ENCODE results near the gene CLPTM1L. TPM values are rescaled to one million over a fixed set of nuclear protein-coding genes. Genes with fewer than 3 reads are reported as not detected.

CLPTM1L gene
- total RNA-seq, 3 donors from 2014 or later, result 86.6 to 101 (median 97.6) TPM

DNA sequence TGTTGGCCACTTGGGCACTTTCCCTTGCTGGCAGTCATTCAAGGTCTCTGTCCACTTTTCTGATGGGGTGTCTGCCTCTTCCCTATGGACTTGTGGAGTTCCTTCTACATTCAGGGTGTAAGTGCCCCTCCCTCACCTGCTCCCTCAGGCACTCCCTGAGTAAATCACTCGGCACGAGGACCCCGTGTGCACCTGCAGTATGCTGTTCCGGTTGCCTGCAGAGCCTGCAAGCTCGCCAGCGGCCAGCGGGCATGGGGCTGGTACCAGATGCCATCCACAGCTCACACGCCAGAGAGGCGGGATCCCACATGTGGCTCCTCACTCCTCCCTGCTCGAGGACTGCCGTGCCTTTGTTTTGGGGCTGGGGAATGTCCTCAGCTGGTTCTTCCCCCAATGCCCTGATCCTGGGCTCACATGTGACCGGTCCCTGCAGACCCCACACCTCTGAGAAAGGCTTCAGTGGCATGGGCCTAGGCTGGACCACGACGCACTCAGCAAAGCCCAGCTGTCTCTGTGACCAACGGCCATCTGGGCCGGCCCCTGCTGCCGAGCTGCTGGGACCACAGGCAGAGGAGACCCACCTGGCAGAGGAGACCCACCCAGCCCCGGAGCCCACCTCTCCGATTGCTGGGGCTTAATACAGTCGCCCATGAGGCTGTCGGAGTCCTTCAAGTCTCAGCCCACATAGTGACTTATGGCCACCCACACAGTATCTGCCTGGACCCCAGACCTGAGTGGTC is 46.1 kb upstream of the CLPTM1L start:
- Histone ChIP-seq H3K36me3 (ENCODE audit: low read depth) (no peaks in the 10 kb centered on the region), H3K4me3 (no peak overlapping the region), H3K4me1 (ENCODE audit: low read depth) (peaks cover 2% of the 10 kb centered on the region), H3K9me3 (no peaks in the 10 kb centered on the region)
- intact Hi-C loops (cut with DNase I, micrococcal nuclease), result no loop called here
- DNase-seq, result no peak
- no peak for ATAC-seq
- TF ChIP-seq CTCF (IDR thresholded peaks at IDR 0.05), result no peak

DNA sequence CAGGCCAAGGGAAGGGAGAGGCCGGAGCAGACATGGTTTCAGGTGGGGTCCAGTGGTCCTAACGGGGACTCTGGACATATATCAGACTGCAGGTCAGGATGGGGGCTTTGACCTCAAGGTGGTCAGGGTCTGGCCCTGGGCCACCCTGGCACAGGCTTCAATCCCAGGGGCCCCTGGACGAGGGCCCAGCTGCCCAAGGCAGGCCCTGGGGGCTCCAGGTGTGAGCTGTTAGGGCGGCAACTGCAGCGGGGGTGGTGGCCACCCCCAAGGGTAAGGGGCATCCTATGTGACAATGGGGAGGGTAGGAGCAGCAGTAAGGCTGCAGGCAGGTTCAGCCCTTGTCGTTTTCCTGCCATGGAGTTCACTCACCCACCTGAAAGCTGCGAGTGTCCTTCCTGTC is 45.4 kb upstream of the CLPTM1L start:
- ATAC-seq, result no peak

DNA sequence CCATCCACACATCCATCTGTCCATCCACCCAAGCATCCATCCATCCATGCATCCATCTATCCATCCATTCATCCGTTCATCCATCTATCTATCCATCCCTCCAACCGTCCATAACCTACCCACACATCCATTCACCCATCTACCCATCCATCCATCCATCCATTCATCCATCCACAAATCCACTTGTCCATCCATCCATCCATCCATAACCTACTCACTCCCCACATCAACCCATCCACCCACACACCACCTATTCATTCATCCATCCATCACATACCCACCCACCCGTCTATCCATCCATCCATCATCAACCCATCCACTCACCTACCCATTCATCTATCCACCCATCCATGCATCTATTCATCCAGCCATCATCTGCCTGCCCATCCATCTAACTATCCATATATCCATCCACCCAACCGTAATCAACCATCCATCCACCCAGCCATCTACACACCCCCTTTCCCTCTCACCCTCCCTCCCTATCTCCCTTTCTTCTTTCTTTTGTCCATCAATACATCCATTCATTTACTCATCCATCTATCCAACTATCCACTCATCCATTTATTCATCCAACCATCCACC is 43.6 kb upstream of the CLPTM1L start:
- no peak for ATAC-seq
- H3K36me3 ChIP-seq (ENCODE audit: low read depth), result no peaks in the 10 kb centered on the region
- peaks cover 10% of the 10 kb centered on the region for H3K4me1 ChIP-seq (ENCODE audit: low read depth)
- H3K9me3 ChIP-seq, result no peaks in the 10 kb centered on the region
- no peak for TF ChIP-seq CTCF (IDR thresholded peaks at IDR 0.05)
- DNase-seq, result no peak
- intact Hi-C loops (cut with DNase I, micrococcal nuclease), result loop anchor here in 1 of 2 donors (10.0 kb wide), 1 partner anchor 256 kb away; no protein-coding TSS in a partner anchor
- no peak overlapping the region for H3K4me3 ChIP-seq

More for the DNA sequence above, 45.4 kb upstream of the CLPTM1L start:
- TF ChIP-seq CTCF (IDR thresholded peaks at IDR 0.05), result no peak
- peaks cover 6% of the 10 kb centered on the region for H3K4me1 ChIP-seq (ENCODE audit: low read depth)
- H3K4me3 ChIP-seq, result no peak overlapping the region
- no peaks in the 10 kb centered on the region for H3K36me3 ChIP-seq (ENCODE audit: low read depth)
- H3K9me3 ChIP-seq, result no peaks in the 10 kb centered on the region
- intact Hi-C loops (cut with DNase I, micrococcal nuclease), result no loop called here
- no peak for DNase-seq

- TF ChIP-seq CTCF (IDR thresholded peaks at IDR 0.05), result no peak
- no peaks in the 10 kb centered on the region for H3K36me3 ChIP-seq (ENCODE audit: low read depth)
- DNase-seq (no peak), ATAC-seq (no peak)
- intact Hi-C loops (cut with DNase I, micrococcal nuclease), result loop anchor here in 1 of 2 donors (10.0 kb wide), 1 partner anchor 257 kb away; no protein-coding TSS in a partner anchor
- no peaks in the 10 kb centered on the region for H3K9me3 ChIP-seq
- H3K4me1 ChIP-seq (ENCODE audit: low read depth), result peaks cover 10% of the 10 kb centered on the region
- no peak overlapping the region for H3K4me3 ChIP-seq
Measured at GRCh38 chr5:1387876-1388275, 43.0 kb upstream of the CLPTM1L start.

DNA sequence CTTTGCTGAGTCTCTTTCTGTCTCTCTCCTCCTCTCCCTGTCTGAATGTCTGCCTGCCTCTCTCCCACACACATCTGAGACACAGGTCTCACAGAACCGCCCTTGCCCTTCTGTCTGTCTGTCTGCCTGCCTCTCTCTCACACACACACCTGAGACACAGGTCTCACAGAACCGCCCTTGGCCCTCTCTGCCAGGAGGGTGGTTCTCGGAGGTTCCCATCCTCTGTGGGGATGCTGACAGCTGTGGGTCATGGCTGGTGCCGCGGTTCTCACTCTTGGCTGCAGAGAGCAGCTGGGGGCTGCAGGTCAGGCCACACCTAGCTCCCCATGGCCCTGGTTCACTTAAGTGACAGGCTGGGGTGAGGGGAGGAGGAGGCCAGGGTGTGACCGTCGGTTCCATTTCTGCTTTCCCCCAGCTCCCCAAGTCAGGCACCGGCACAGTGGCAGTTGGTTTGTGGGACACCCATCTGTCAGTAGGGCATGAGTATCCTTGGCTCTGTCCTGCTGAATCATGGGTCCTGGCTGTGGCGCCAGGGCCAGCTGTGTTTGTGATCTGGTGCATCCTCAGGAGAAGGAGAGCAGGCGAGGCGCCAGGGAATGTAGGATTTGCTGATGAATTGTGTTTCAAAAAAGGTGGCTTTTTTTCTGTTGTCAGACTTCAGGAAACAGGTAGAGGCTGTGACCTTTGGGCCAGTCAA is 42.3 kb upstream of the CLPTM1L start:
- DNase-seq (no peak), ATAC-seq (no peak)
- intact Hi-C loops (cut with DNase I, micrococcal nuclease), result loop anchor here in 1 of 2 donors (10.0 kb wide), 1 partner anchor 258 kb away; no protein-coding TSS in a partner anchor
- H3K4me1 ChIP-seq (ENCODE audit: low read depth), result peaks cover 10% of the 10 kb centered on the region
- no peaks in the 10 kb centered on the region for H3K36me3 ChIP-seq (ENCODE audit: low read depth)
- H3K9me3 ChIP-seq, result no peaks in the 10 kb centered on the region
- TF ChIP-seq CTCF (IDR thresholded peaks at IDR 0.05), result no peak
- H3K4me3 ChIP-seq, result no peak overlapping the region

All from mucosa of descending colon (tissue), 3 donors.